Ramos (cell line): ENCODE data around the gene DCUN1D2.
"Not testable (repeated sequence)": the region's sequence is repeated elsewhere in the genome, so short reads cannot be mapped to it uniquely, and the experiment has no call there.

Experiments used
- in situ Hi-C: fragments of 300-500 bp; cut with MboI; formaldehyde crosslinking; loops from one replicate; pipeline ENCODE4 v1.14.3; 2022; ENCODE audit warnings: low sequenced_read_pairs; ENCODE audit not compliant: unreplicated experiment

The DCUN1D2 gene

GRCh38 chr13:113469582-113469981, 20.9 kb downstream of the DCUN1D2 start:
- in situ Hi-C loops: no loop called here

GRCh38 chr13:113468472-113469201, 21.9 kb downstream of the DCUN1D2 start:
- in situ Hi-C loops: no loop called here

GRCh38 chr13:113468029-113468428, 22.5 kb downstream of the DCUN1D2 start:
- in situ Hi-C loops: no loop called here

- in situ Hi-C loops: no loop called here
Measured at GRCh38 chr13:113466383-113466782, 24.1 kb downstream of the DCUN1D2 start.

GRCh38 chr13:113465300-113465699, 25.2 kb downstream of the DCUN1D2 start:
- in situ Hi-C loops: no loop called here

GRCh38 chr13:113464476-113464875, 26.0 kb downstream of the DCUN1D2 start:
- in situ Hi-C loops: no loop called here

- in situ Hi-C loops: no loop called here
Measured at GRCh38 chr13:113461022-113461751, 29.3 kb downstream of the DCUN1D2 start.

- in situ Hi-C loops: no loop called here
Measured at GRCh38 chr13:113460599-113460998, 29.9 kb downstream of the DCUN1D2 start.

- in situ Hi-C loops: no loop called here
Measured at GRCh38 chr13:113460064-113460555, 30.4 kb downstream of the DCUN1D2 start.

GRCh38 chr13:113458253-113459065, 32.1 kb downstream of the DCUN1D2 start:
- in situ Hi-C loops: no loop called here

- in situ Hi-C loops: no loop called here
Measured at GRCh38 chr13:113457510-113457909, 33.0 kb downstream of the DCUN1D2 start.

- in situ Hi-C loops: no loop called here
Measured at GRCh38 chr13:113456116-113456702, 34.3 kb downstream of the DCUN1D2 start.

- in situ Hi-C loops: no loop called here
Measured at GRCh38 chr13:113455384-113455783, 35.1 kb downstream of the DCUN1D2 start.

- in situ Hi-C loops: no loop called here
Measured at GRCh38 chr13:113454936-113455335, 35.6 kb downstream of the DCUN1D2 start.

- in situ Hi-C loops: no loop called here
Measured at GRCh38 chr13:113452942-113453901, 37.3 kb downstream of the DCUN1D2 start, which contains the start of gene ADPRHL1. Gene ADPRHL1 (minus strand): TSS chr13:113453488. CDS start chr13:113453437, 51 bp downstream.

GRCh38 chr13:113452466-113452865, 38.0 kb downstream of the DCUN1D2 start:
- in situ Hi-C loops: no loop called here

- in situ Hi-C loops: no loop called here
Measured at GRCh38 chr13:113451951-113452421, 38.5 kb downstream of the DCUN1D2 start.

- in situ Hi-C loops: not testable (repeated sequence)
Measured at GRCh38 chr13:113450861-113451620, 39.5 kb downstream of the DCUN1D2 start.
